A549 (cell line): ENCODE measurements around the gene LAMC2. TPM values are rescaled to one million over a fixed set of nuclear protein-coding genes. Genes with fewer than 3 reads are reported as not detected.
A peak's percentile ranks its signal among the peaks of the same experiment; 100 is the strongest.

ENCODE experiments used
- ATAC-seq, 2 experiments: fragments of 200-7000 bp in 1 of 2; fragments of >200 bp in 1 of 2; cut with Nextera tagmentation in 1 of 2; cut with Tn5 transposase in 1 of 2; 3 replicates each; pipeline versions ENCODE4 v1.8.0 to v1.9.1; 2018 to 2020; ENCODE audit warnings: mild to moderate bottlenecking in 1 of 2, moderate library complexity in 1 of 2
- CTCF ChIA-PET: fragments of 300-600 bp; sonication (Branson Sonifier 250); formaldehyde crosslinking; extraction: SDS; loops from one replicate; lab custom pipeline; 2021; ENCODE audit warnings: antibody characterized with exemption, inconsistent platforms; lab: Yijun Ruan, JAX
- POLR2A ChIA-PET: fragments of 350-600 bp; formaldehyde crosslinking; extraction: SDS; loops from one replicate; lab custom pipeline; 2021; ENCODE audit warnings: antibody characterized with exemption, inconsistent platforms; lab: Yijun Ruan, JAX
- DNase-seq, 2 experiments: peaks; one replicate each; pipeline versions ENCODE4 v3.0.0 to v3.0.0-alpha.2; 2011 to 2016; ENCODE audit warnings: low read depth in 1 of 2, low spot score in 1 of 2
- FAIRE-seq: peaks from 2 replicates; lab custom pipeline; 2011; peaks lifted over from hg19 to GRCh38; lab: Jason Lieb, UNC
- H3K27ac ChIP-seq, 2 experiments: fragments of >200 bp; sonication (Bioruptor Twin); formaldehyde crosslinking; 3 replicates each; pipeline ENCODE4 v1.5.1; 2016 to 2017
- H3K4me1 ChIP-seq: fragments of >200 bp; sonication (Bioruptor Twin); formaldehyde crosslinking; 3 replicates; pipeline ENCODE4 v1.6.1; 2016
- H3K4me2 ChIP-seq: fragments of >200 bp; sonication (Bioruptor Twin); formaldehyde crosslinking; 3 replicates; pipeline ENCODE4 v1.6.1; 2016
- H3K4me3 ChIP-seq: fragments of >200 bp; sonication (Bioruptor Twin); formaldehyde crosslinking; 3 replicates; pipeline ENCODE4 v1.5.1; 2016
- H3K9me3 ChIP-seq: fragments of >200 bp; sonication (Bioruptor Twin); formaldehyde crosslinking; 3 replicates; pipeline ENCODE4 v1.6.1; 2016
- BHLHE40 ChIP-seq: IDR thresholded peaks from 2 replicates; pipeline ENCODE4 v1.6.1; 2012; ENCODE audit warnings: low read depth, low read length, inconsistent platforms
- CBX2 ChIP-seq: fragments of 200-600 bp; sonication (generic); IDR thresholded peaks from 2 replicates; pipeline ENCODE4 v1.6.1; 2016; ENCODE audit warnings: low read depth, mild to moderate bottlenecking, borderline replicate concordance
- EP300 ChIP-seq, 2 experiments: fragments of >200 bp; sonication (Bioruptor Twin); formaldehyde crosslinking; IDR thresholded peaks; 2 replicates in 1 of 2; 3 replicates in 1 of 2; pipeline ENCODE4 v1.6.1; 2016 to 2017
- ESRRA ChIP-seq: fragments of 150-350 bp; IDR thresholded peaks from 2 replicates; pipeline ENCODE4 v1.6.1; 2014; ENCODE audit warnings: mild to moderate bottlenecking, low read length, borderline replicate concordance
- FOSB ChIP-seq: fragments of 250-450 bp; sonication (Bioruptor Pico); IDR thresholded peaks from 2 replicates; pipeline ENCODE4 v1.5.0; 2020; ENCODE audit warnings: mild to moderate bottlenecking, moderate library complexity
- FOXS1 ChIP-seq: fragments of 250-450 bp; sonication (Bioruptor Pico); IDR thresholded peaks from 2 replicates; pipeline ENCODE4 v1.5.0; 2020; ENCODE audit warnings: mild to moderate bottlenecking, moderate library complexity
- HDAC2 ChIP-seq: fragments of 200-600 bp; sonication (generic); IDR thresholded peaks from 2 replicates; pipeline ENCODE4 v1.6.1; 2016
- MAFK ChIP-seq: fragments of 450-650 bp; IDR thresholded peaks from 2 replicates; pipeline ENCODE4 v1.6.1; 2014; ENCODE audit not compliant: partially characterized antibody
- MAZ ChIP-seq: fragments of 150-350 bp; IDR thresholded peaks from 2 replicates; pipeline ENCODE4 v1.6.1; 2014; ENCODE audit warnings: antibody characterized with exemption, low read depth, low read length, borderline replicate concordance
- RAD21 ChIP-seq, 2 experiments: fragments of >200 bp in 1 of 2; sonication (Bioruptor Twin) in 1 of 2; formaldehyde crosslinking in 1 of 2; IDR thresholded peaks in 1 of 2; conservative IDR thresholded peaks in 1 of 2; 2 replicates in 1 of 2; 3 replicates in 1 of 2; pipeline ENCODE4 v1.6.1; 2012 to 2018; ENCODE audit warnings: inconsistent platforms in 1 of 2
- RARB ChIP-seq: fragments of 250-450 bp; sonication (Bioruptor Pico); IDR thresholded peaks from 2 replicates; pipeline ENCODE4 v1.8.0; 2021; ENCODE audit warnings: mild to moderate bottlenecking, moderate library complexity
- SREBF2 ChIP-seq: fragments of 450-650 bp; IDR thresholded peaks from 2 replicates; pipeline ENCODE4 v1.6.1; 2014; ENCODE audit warnings: mild to moderate bottlenecking, moderate library complexity
- WGBS: methylation state at CpG from one replicate; pipeline ENCODE4 v1.1.6; 2017; ENCODE audit errors: missing lambda C conversion rate; 5-methylcytosine and 5-hydroxymethylcytosine counted together
- polyA plus RNA-seq, 4 experiments: library from polyadenylated mRNA; depleted of rRNA in 3 of 4; stranded (reverse); fragments of >200 nt; fragmentation: RNase III in 1 of 4; extraction: RNeasy Plus Mini Kit Qiagen cat#74134 plus additional on column Dnase treatment in 1 of 4; gene quantifications; 2 replicates in 3 of 4; 3 replicates in 1 of 4; pipeline ENCODE4 v1.2.3, GENCODE V29; 2011 to 2017
- TF ChIP-seq, protein P1 (sequence below): IDR thresholded peaks from 2 replicates; pipeline ENCODE4 v1.6.1; 2012; ENCODE audit warnings: low read depth, borderline replicate concordance
- TF ChIP-seq, protein P2 (sequence below): fragments of 250-450 bp; sonication (Bioruptor Pico); IDR thresholded peaks from 2 replicates; pipeline ENCODE4 v1.5.0; 2020; ENCODE audit warnings: low read depth, mild to moderate bottlenecking, moderate library complexity

Gene LAMC2
- polyA plus RNA-seq, 2 of the 4 experiments (the other 2 are of a cell fraction) = 8.5 to 24.1 TPM

DNA sequence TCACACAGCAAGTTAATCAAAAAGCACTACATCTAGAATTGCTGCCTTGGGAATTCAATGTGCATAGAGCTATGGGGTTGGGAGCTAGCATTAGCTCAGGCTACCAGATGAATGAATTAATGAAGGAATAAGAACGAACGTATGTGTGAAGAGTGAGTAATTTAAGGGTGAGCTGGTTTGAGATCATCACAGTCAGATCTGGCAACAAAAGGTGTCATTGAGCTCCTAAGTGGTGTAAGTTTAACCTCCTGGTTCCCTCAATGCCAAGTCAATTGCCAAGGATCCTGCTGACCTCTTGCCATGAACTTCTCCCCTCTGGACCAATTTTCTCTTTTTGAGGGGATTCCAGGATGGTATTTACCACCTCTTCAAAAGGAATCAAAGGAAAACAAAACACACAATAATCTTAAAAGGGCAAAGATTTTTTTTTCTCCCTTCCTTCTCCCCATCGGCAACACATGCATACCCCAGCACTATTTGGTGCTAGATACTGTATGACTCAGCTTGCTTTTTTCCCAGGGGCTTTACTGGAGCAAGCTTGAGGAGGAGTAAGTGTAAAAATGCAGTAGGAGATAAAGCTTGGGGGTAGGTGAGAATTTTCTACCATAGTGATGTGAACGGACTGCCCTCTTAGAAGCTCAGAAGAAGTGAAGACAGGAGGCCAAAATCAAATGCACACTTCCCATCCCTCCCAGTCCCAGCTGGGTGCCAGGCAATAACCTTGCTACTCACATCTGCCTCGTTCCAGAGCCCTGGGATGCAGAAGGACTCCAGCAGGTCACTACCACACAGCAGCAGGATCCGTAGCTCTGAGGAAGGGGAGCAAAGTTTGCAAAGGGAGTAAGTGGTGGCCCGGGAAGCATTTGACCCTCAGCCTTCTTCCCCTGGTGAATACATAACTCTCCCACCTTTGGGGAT lies 92.0 kb downstream of the LAMC2 start:
- H3K9me3 ChIP-seq = no peaks in the 10 kb centered on the region
- ATAC-seq (no peak), FAIRE-seq (no peak), DNase-seq (no peak)
- CTCF ChIA-PET = interaction anchor here (0.6 to 7.1 kb wide), 8 partner anchors 8 to 407 kb away, joined by 3 to 71 read pairs (median 4); no protein-coding TSS in a partner anchor
- no peak overlapping the region for H3K4me2 ChIP-seq
- TF ChIP-seq SREBF2 = no peak
- TF ChIP-seq, protein P1, sequence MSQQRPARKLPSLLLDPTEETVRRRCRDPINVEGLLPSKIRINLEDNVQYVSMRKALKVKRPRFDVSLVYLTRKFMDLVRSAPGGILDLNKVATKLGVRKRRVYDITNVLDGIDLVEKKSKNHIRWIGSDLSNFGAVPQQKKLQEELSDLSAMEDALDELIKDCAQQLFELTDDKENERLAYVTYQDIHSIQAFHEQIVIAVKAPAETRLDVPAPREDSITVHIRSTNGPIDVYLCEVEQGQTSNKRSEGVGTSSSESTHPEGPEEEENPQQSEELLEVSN = no peak
- no peak for TF ChIP-seq RAD21 (conservative IDR thresholded peaks at IDR 0.05 in 1 of 2, IDR thresholded peaks at IDR 0.05 in 1 of 2)
- no peak for TF ChIP-seq CBX2
- no peak for TF ChIP-seq BHLHE40
- TF ChIP-seq RARB (CRISPR knock-in tag) = no peak
- TF ChIP-seq HDAC2 = no peak
- TF ChIP-seq FOSB = no peak
- no peak for TF ChIP-seq MAFK
- TF ChIP-seq, protein P2, sequence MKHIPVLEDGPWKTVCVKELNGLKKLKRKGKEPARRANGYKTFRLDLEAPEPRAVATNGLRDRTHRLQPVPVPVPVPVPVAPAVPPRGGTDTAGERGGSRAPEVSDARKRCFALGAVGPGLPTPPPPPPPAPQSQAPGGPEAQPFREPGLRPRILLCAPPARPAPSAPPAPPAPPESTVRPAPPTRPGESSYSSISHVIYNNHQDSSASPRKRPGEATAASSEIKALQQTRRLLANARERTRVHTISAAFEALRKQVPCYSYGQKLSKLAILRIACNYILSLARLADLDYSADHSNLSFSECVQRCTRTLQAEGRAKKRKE (CRISPR knock-in tag) = no peak
- no peak for TF ChIP-seq ESRRA
- TF ChIP-seq FOXS1 = no peak
- H3K4me3 ChIP-seq = no peak overlapping the region
- H3K4me1 ChIP-seq = peaks cover 3% of the 10 kb centered on the region; the same call in 1 of the 3 replicates
- 0 out of 6 replicates have a peak overlapping the region, but pooled peaks of 1 of the 2 experiments have one; percentile 28 for H3K27ac ChIP-seq
- 60% methylated on average over 7 of the region's 7 CpGs for WGBS
- POLR2A ChIA-PET = no interaction called here

DNA sequence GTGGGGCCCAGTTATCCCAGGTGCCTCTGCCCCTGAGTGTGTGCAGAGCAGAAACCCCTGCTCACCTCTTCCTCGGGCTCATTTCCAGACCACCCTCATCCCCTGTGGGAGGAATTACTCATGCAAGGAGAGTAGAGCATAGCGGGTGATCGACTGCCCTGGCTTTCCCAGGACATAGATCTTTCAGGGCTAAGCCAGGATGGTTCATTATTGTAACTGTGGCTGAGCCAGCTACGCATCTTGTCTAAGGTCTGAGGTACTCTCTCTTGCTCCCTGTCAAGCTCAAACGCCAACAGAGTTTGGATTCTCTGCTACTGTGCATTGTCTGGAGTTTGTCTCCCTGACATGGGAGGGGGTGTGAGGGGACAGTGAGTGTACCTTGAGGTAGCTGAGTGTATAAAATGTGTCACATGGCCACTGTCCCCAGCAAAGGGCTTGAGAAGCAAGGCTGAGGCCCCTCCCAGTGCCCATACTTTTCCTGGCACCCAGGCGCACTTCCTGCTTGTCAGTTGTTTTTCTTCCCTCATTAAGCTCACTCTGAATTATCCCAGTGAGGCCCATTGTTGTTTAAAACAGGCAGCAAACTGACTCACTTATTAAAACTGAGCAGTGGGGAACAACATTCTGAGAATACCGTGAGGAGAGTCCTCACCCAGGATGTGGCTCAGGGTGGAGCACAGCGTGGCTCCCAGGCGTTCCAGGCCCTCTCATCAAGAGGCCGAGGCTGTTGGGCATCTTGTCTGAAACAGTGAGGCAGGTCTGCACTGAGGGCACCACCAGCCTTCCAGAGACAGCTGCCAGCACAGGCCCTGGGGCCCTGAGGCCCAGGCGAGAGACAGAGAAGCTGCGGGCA lies 92.9 kb downstream of the LAMC2 start:
- ChIA-PET POLR2A (interaction anchor here (0.6 kb wide), 1 partner anchor 356 kb away, joined by 7 read pairs; no protein-coding TSS in a partner anchor), CTCF (interaction anchor here (0.9 to 7.1 kb wide), 6 partner anchors 9 to 406 kb away, joined by 3 to 71 read pairs (median 5); no protein-coding TSS in a partner anchor)
- H3K4me1 ChIP-seq = peaks cover 3% of the 10 kb centered on the region; the same call in 1 of the 3 replicates
- H3K9me3 ChIP-seq = no peaks in the 10 kb centered on the region
- peak overlapping the region in 1 of 2 experiments; percentile 57; a peak in 2 of 6 replicates for H3K27ac ChIP-seq
- TF ChIP-seq MAZ = no peak
- no peak for TF ChIP-seq RARB (CRISPR knock-in tag)
- no peak overlapping the region for H3K4me2 ChIP-seq
- H3K4me3 ChIP-seq = no peak overlapping the region
- 83% methylated on average over 10 of the region's 12 CpGs for WGBS
- no peak for FAIRE-seq
- ATAC-seq = no peak
- DNase-seq = no peak

DNA sequence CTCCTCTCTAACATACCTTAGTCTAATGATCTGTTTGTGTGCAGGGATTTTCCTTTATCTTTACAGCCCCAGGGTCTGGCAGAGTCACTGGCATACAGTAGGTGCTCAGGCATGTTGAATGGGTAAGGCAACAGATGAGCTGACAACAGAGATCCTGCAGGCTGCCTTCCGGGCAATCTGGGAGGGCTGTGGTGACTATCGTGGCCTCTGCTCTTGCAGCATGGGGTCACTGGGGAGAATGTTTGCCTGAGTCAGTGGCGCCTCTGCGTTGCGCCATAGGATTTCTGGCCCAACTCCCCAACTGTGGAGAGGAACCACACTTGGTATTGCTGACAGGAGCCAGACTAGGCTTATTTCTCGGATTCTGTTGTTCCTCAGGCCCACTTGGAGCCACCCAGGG lies 93.8 kb downstream of the LAMC2 start:
- POLR2A ChIA-PET = interaction anchor here (0.6 kb wide), 1 partner anchor 355 kb away, joined by 7 read pairs; no protein-coding TSS in a partner anchor
- 85% methylated on average over 6 of the region's 6 CpGs for WGBS
- Histone ChIP-seq H3K4me3 (no peak overlapping the region), H3K27ac (peak overlapping the region in 1 of 2 experiments; percentile 57; a peak in 1 of 6 replicates)
- no peak for ATAC-seq
- no peak for FAIRE-seq
- DNase-seq = no peak
- no peak for TF ChIP-seq EP300 (IDR thresholded peaks at IDR 0.05)
- TF ChIP-seq, all 56 proteins: peak for 0
- Histone ChIP-seq H3K4me1 (peaks cover 3% of the 10 kb centered on the region; the same call in 1 of the 3 replicates), H3K4me2 (no peak overlapping the region), H3K9me3 (no peaks in the 10 kb centered on the region)
- CTCF ChIA-PET = interaction anchor here (1.2 to 7.1 kb wide), 6 partner anchors 10 to 317 kb away, joined by 3 to 71 read pairs (median 20); no protein-coding TSS in a partner anchor
